ENCODE data around the gene SPATA7.

Gene SPATA7

GRCh38 chr14:88385212-88386101, at the start of gene SPATA7:
Gene SPATA7 (plus strand): TSS chr14:88385657. CDS start chr14:88385819, 162 bp downstream.
- H3K9me3 ChIP-seq (ENCODE audit: control insufficient read depth, insufficient read depth, low read depth, low read length) = no peaks in the 10 kb centered on the region
- H3K27me3 ChIP-seq (ENCODE audit: control insufficient read depth, insufficient read depth, low read length) = no peaks in the 10 kb centered on the region
- peak within 1 kb of the TSS; percentile 85 for H3K4me3 ChIP-seq (ENCODE audit: low read depth, low read length)
- H3K27ac ChIP-seq (ENCODE audit: low read depth, low read length) = 0 out of 2 replicates have a peak within 1 kb of the TSS, but pooled peaks have one; percentile 36
- H3K9ac ChIP-seq (ENCODE audit: low read length) = peak within 1 kb of the TSS; percentile 58
- H3K36me3 ChIP-seq (ENCODE audit: control insufficient read depth, insufficient read depth, low read length) = no peaks in the 10 kb centered on the region
- no peaks in the 10 kb centered on the region for H3K4me1 ChIP-seq (ENCODE audit: control insufficient read depth, insufficient read depth, low read length)

GRCh38 chr14:88340357-88340756, 45.1 kb upstream of the SPATA7 start:
- no peak overlapping the region for H3K27ac ChIP-seq (ENCODE audit: low read depth, low read length)
- no peaks in the 10 kb centered on the region for H3K9me3 ChIP-seq (ENCODE audit: control insufficient read depth, insufficient read depth, low read depth, low read length)
- H3K4me1 ChIP-seq (ENCODE audit: control insufficient read depth, insufficient read depth, low read length) = peaks cover 5% of the 10 kb centered on the region; the same call in 1 of the 2 replicates

GRCh38 chr14:88342980-88343379, 42.5 kb upstream of the SPATA7 start:
- Histone ChIP-seq H3K4me1 (ENCODE audit: control insufficient read depth, insufficient read depth, low read length) (peaks cover 5% of the 10 kb centered on the region; the same call in 1 of the 2 replicates), H3K27me3 (ENCODE audit: control insufficient read depth, insufficient read depth, low read length) (no peaks in the 10 kb centered on the region), H3K4me3 (ENCODE audit: low read depth, low read length) (no peak overlapping the region), H3K36me3 (ENCODE audit: control insufficient read depth, insufficient read depth, low read length) (no peaks in the 10 kb centered on the region), H3K9ac (ENCODE audit: low read length) (no peak overlapping the region), H3K9me3 (ENCODE audit: control insufficient read depth, insufficient read depth, low read depth, low read length) (no peaks in the 10 kb centered on the region), H3K27ac (ENCODE audit: low read depth, low read length) (no peak overlapping the region)

More at GRCh38 chr14:88340357-88340756, 45.1 kb upstream of the SPATA7 start:
- H3K9ac ChIP-seq (ENCODE audit: low read length) = no peak overlapping the region
- H3K36me3 ChIP-seq (ENCODE audit: control insufficient read depth, insufficient read depth, low read length) = no peaks in the 10 kb centered on the region
- no peak overlapping the region for H3K4me3 ChIP-seq (ENCODE audit: low read depth, low read length)
- H3K27me3 ChIP-seq (ENCODE audit: control insufficient read depth, insufficient read depth, low read length) = no peaks in the 10 kb centered on the region

- H3K36me3 ChIP-seq (ENCODE audit: control insufficient read depth, insufficient read depth, low read length) = no peaks in the 10 kb centered on the region
Observed at GRCh38 chr14:88346048-88346639, 39.3 kb upstream of the SPATA7 start.

GRCh38 chr14:88348546-88348945, 36.9 kb upstream of the SPATA7 start:
- 0 out of 2 replicates have a peak, but pooled peaks cover 4% of the 10 kb centered on the region for H3K4me1 ChIP-seq (ENCODE audit: control insufficient read depth, insufficient read depth, low read length)
- no peaks in the 10 kb centered on the region for H3K27me3 ChIP-seq (ENCODE audit: control insufficient read depth, insufficient read depth, low read length)
- H3K27ac ChIP-seq (ENCODE audit: low read depth, low read length) = no peak overlapping the region
- H3K4me3 ChIP-seq (ENCODE audit: low read depth, low read length) = no peak overlapping the region
- no peak overlapping the region for H3K9ac ChIP-seq (ENCODE audit: low read length)
- no peaks in the 10 kb centered on the region for H3K9me3 ChIP-seq (ENCODE audit: control insufficient read depth, insufficient read depth, low read depth, low read length)
- no peaks in the 10 kb centered on the region for H3K36me3 ChIP-seq (ENCODE audit: control insufficient read depth, insufficient read depth, low read length)

More at GRCh38 chr14:88346048-88346639, 39.3 kb upstream of the SPATA7 start:
- Histone ChIP-seq H3K27ac (ENCODE audit: low read depth, low read length) (no peak overlapping the region), H3K4me1 (ENCODE audit: control insufficient read depth, insufficient read depth, low read length) (peaks cover 5% of the 10 kb centered on the region; the same call in 1 of the 2 replicates), H3K9me3 (ENCODE audit: control insufficient read depth, insufficient read depth, low read depth, low read length) (no peaks in the 10 kb centered on the region), H3K9ac (ENCODE audit: low read length) (no peak overlapping the region), H3K4me3 (ENCODE audit: low read depth, low read length) (no peak overlapping the region), H3K27me3 (ENCODE audit: control insufficient read depth, insufficient read depth, low read length) (no peaks in the 10 kb centered on the region)

- Histone ChIP-seq H3K27me3 (ENCODE audit: control insufficient read depth, insufficient read depth, low read length) (no peaks in the 10 kb centered on the region), H3K4me1 (ENCODE audit: control insufficient read depth, insufficient read depth, low read length) (0 out of 2 replicates have a peak, but pooled peaks cover 4% of the 10 kb centered on the region), H3K9me3 (ENCODE audit: control insufficient read depth, insufficient read depth, low read depth, low read length) (no peaks in the 10 kb centered on the region), H3K27ac (ENCODE audit: low read depth, low read length) (no peak overlapping the region), H3K9ac (ENCODE audit: low read length) (no peak overlapping the region), H3K4me3 (ENCODE audit: low read depth, low read length) (no peak overlapping the region), H3K36me3 (ENCODE audit: control insufficient read depth, insufficient read depth, low read length) (no peaks in the 10 kb centered on the region)
Observed at GRCh38 chr14:88351966-88352691, 33.3 kb upstream of the SPATA7 start.

- H3K9me3 ChIP-seq (ENCODE audit: control insufficient read depth, insufficient read depth, low read depth, low read length) = no peaks in the 10 kb centered on the region
- 0 out of 2 replicates have a peak, but pooled peaks cover 4% of the 10 kb centered on the region for H3K4me1 ChIP-seq (ENCODE audit: control insufficient read depth, insufficient read depth, low read length)
- no peak overlapping the region for H3K27ac ChIP-seq (ENCODE audit: low read depth, low read length)
- no peaks in the 10 kb centered on the region for H3K36me3 ChIP-seq (ENCODE audit: control insufficient read depth, insufficient read depth, low read length)
- H3K27me3 ChIP-seq (ENCODE audit: control insufficient read depth, insufficient read depth, low read length) = no peaks in the 10 kb centered on the region
- no peak overlapping the region for H3K9ac ChIP-seq (ENCODE audit: low read length)
- H3K4me3 ChIP-seq (ENCODE audit: low read depth, low read length) = no peak overlapping the region
Observed at GRCh38 chr14:88352698-88353097, 32.8 kb upstream of the SPATA7 start.

- H3K36me3 ChIP-seq (ENCODE audit: control insufficient read depth, insufficient read depth, low read length) = no peaks in the 10 kb centered on the region
- no peak overlapping the region for H3K9ac ChIP-seq (ENCODE audit: low read length)
- H3K9me3 ChIP-seq (ENCODE audit: control insufficient read depth, insufficient read depth, low read depth, low read length) = 0 out of 2 replicates have a peak, but pooled peaks cover 2% of the 10 kb centered on the region
- H3K4me1 ChIP-seq (ENCODE audit: control insufficient read depth, insufficient read depth, low read length) = 0 out of 2 replicates have a peak, but pooled peaks cover 4% of the 10 kb centered on the region
- H3K27ac ChIP-seq (ENCODE audit: low read depth, low read length) = no peak overlapping the region
- H3K4me3 ChIP-seq (ENCODE audit: low read depth, low read length) = no peak overlapping the region
- no peaks in the 10 kb centered on the region for H3K27me3 ChIP-seq (ENCODE audit: control insufficient read depth, insufficient read depth, low read length)
Observed at GRCh38 chr14:88354358-88354757, 31.1 kb upstream of the SPATA7 start.

GRCh38 chr14:88359500-88359899, 26.0 kb upstream of the SPATA7 start:
- Histone ChIP-seq H3K9ac (ENCODE audit: low read length) (no peak overlapping the region), H3K27me3 (ENCODE audit: control insufficient read depth, insufficient read depth, low read length) (no peaks in the 10 kb centered on the region), H3K36me3 (ENCODE audit: control insufficient read depth, insufficient read depth, low read length) (no peaks in the 10 kb centered on the region), H3K4me1 (ENCODE audit: control insufficient read depth, insufficient read depth, low read length) (peaks cover 19% of the 10 kb centered on the region), H3K27ac (ENCODE audit: low read depth, low read length) (no peak overlapping the region), H3K9me3 (ENCODE audit: control insufficient read depth, insufficient read depth, low read depth, low read length) (0 out of 2 replicates have a peak, but pooled peaks cover 5% of the 10 kb centered on the region), H3K4me3 (ENCODE audit: low read depth, low read length) (no peak overlapping the region)

- H3K4me1 ChIP-seq (ENCODE audit: control insufficient read depth, insufficient read depth, low read length) = peaks cover 37% of the 10 kb centered on the region
- H3K27me3 ChIP-seq (ENCODE audit: control insufficient read depth, insufficient read depth, low read length) = no peaks in the 10 kb centered on the region
- peak overlapping the region; percentile 86 for H3K27ac ChIP-seq (ENCODE audit: low read depth, low read length)
- H3K4me3 ChIP-seq (ENCODE audit: low read depth, low read length) = no peak overlapping the region
- 0 out of 2 replicates have a peak, but pooled peaks cover 6% of the 10 kb centered on the region for H3K9me3 ChIP-seq (ENCODE audit: control insufficient read depth, insufficient read depth, low read depth, low read length)
- H3K9ac ChIP-seq (ENCODE audit: low read length) = no peak overlapping the region
- no peaks in the 10 kb centered on the region for H3K36me3 ChIP-seq (ENCODE audit: control insufficient read depth, insufficient read depth, low read length)
Observed at GRCh38 chr14:88363644-88364043, 21.8 kb upstream of the SPATA7 start.

Data from HUES6 (cell line).